22Rv1 (cell line): ENCODE data around the gene CHD3.

Source experiments
- H3K27ac ChIP-seq: fragments of 450-650 bp; 2 replicates; pipeline ENCODE4 v1.5.1; 2017
- CTCF ChIP-seq: fragments of 450-650 bp; IDR thresholded peaks from 2 replicates; pipeline ENCODE4 v1.5.1; 2017; ENCODE audit warnings: mild to moderate bottlenecking
- ZFX ChIP-seq: fragments of 450-650 bp; IDR thresholded peaks from 2 replicates; pipeline ENCODE4 v1.6.1; 2017; ENCODE audit warnings: antibody characterized with exemption, borderline replicate concordance

CHD3 gene

GRCh38 chr17:7880076-7880868, 8.3 kb upstream of the CHD3 start:
- H3K27ac ChIP-seq, result peak overlapping the region; percentile 100

GRCh38 chr17:7881276-7882054, 7.1 kb upstream of the CHD3 start:
- no peak for TF ChIP-seq CTCF
- TF ChIP-seq ZFX, result no peak
- peak overlapping the region; percentile 100 for H3K27ac ChIP-seq

More at GRCh38 chr17:7880076-7880868, 8.3 kb upstream of the CHD3 start:
- TF ChIP-seq ZFX, result no peak
- TF ChIP-seq CTCF, result no peak

DNA sequence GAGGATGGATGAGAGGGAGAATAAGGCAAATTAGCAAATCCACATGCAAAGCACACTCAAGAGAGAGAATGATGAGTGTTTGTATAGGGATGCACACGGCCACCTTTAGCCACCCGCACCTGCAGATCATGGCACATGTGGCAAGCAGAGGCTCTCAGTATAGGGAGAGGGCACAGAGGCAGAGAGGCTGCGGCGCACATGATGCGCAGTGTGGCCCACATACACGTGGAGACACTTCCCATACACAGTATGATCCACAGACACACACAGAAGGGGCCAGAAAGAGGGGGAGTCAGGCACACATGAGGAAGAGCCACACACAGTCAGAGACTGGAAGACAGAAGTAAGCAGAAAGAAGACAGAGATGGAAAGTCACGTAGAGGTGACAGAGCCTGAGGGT, 6.5 kb upstream of the CHD3 start:
- H3K27ac ChIP-seq, result peak overlapping the region; percentile 100; the same call in 1 of the 2 replicates
- no peak for TF ChIP-seq ZFX
- TF ChIP-seq CTCF, result no peak

GRCh38 chr17:7882629-7883028, 6.0 kb upstream of the CHD3 start:
- peak overlapping the region; percentile 100 for H3K27ac ChIP-seq
- TF ChIP-seq CTCF (no peak), ZFX (no peak)

DNA sequence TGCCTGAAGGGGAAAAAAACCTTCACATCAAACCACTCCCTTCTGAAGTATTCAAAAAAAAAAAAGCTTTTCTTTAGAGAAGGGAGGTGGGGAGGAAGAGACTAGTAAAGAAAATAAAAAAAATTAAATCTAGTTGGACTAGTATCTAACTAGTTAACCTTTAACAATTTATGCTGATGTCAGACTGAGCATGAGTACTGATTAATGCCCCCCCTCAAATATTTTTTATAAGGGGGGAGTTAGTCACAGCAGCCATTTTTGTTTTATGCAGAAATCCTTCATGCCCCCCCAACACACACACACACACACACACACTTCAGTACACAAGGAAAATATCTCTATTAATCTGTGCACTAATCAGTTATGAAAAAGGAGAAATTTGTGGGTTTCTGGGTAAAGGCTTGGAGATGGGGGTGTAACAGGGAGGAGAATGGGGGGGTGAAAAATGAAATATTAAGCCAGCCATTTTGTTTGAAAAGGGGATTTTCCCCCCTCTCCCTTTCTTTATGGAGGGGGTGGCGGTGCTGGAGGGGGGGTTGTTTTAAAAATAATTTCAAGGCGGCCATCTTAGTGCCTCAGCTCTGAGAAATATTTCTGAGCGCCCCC, 4.7 kb upstream of the CHD3 start:
- peak overlapping the region; percentile 100 for H3K27ac ChIP-seq
- TF ChIP-seq CTCF (no peak), ZFX (no peak)

DNA sequence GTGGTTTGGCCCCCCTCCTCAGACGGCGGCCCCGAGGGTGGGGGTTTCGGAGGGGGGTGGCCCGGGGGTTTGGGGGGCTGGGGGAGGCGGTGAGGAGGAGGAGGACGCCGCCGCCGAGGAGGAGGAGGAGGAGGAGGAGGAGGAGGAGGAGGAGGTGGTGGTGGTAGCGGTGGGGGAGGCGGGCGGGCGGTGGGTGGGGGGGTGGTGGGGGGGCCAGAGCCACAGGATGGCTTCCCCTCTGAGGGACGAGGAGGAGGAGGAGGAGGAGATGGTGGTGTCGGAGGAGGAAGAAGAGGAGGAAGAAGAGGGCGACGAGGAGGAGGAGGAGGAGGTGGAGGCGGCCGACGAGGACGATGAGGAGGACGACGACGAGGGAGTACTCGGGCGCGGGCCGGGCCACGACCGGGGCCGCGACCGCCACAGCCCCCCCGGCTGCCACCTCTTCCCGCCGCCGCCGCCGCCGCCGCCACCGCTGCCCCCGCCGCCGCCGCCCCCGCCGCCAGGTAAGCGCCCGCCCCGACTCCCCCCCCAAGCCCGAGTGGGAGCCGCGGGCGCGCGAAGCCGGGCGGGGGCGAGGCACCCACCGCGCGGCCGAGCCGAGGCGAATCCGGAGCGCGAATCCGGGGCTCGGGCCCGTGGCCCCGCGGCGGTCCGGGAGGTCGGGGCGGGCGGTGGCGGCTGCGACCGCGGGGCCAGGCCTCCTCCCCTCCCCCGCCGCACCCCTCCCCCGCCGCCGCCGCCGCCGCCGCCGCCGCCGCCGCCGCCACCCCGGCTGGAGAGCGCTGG, 3.8 kb upstream of the CHD3 start:
- H3K27ac ChIP-seq, result peak overlapping the region; percentile 100

More for the DNA sequence above, 3.8 kb upstream of the CHD3 start:
- TF ChIP-seq CTCF, result no peak
- no peak for TF ChIP-seq ZFX
